Parathyroid adenoma (tissue), 2 donors: ENCODE measurements around the gene GALNT11.

ENCODE experiments used
- H2AFZ ChIP-seq: fragments of 300-600 bp; sonication (generic); one replicate; pipeline ENCODE4 v1.7.0; 2017; ENCODE audit warnings: antibody characterized with exemption, mild to moderate bottlenecking
- H3K27ac ChIP-seq: fragments of 300-600 bp; sonication (generic); one replicate; pipeline ENCODE4 v1.7.0; 2017
- H3K27me3 ChIP-seq: fragments of 300-600 bp; sonication (generic); one replicate; pipeline ENCODE4 v1.7.0; 2017; ENCODE audit warnings: low read length; ENCODE audit not compliant: control insufficient read depth, insufficient read depth
- H3K36me3 ChIP-seq: fragments of 300-600 bp; sonication (generic); one replicate; pipeline ENCODE4 v1.7.0; 2017; ENCODE audit warnings: low read length; ENCODE audit not compliant: control insufficient read depth, insufficient read depth
- H3K4me1 ChIP-seq: fragments of 300-600 bp; sonication (generic); one replicate; pipeline ENCODE4 v1.7.0; 2017; ENCODE audit warnings: control low read depth
- H3K4me2 ChIP-seq: fragments of 300-600 bp; sonication (generic); one replicate; pipeline ENCODE4 v1.7.0; 2017; ENCODE audit warnings: low read length
- H3K4me3 ChIP-seq: fragments of 300-600 bp; sonication (generic); one replicate; pipeline ENCODE4 v1.7.0; 2017; ENCODE audit warnings: low read depth, low read length
- H3K79me2 ChIP-seq: fragments of 300-600 bp; sonication (generic); one replicate; pipeline ENCODE4 v1.7.0; 2017; ENCODE audit warnings: control low read depth
- H3K9ac ChIP-seq: fragments of 300-600 bp; sonication (generic); one replicate; pipeline ENCODE4 v1.7.0; 2017; ENCODE audit warnings: mild to moderate bottlenecking
- H3K9me3 ChIP-seq: fragments of 300-600 bp; sonication (generic); one replicate; pipeline ENCODE4 v1.7.0; 2017; ENCODE audit warnings: low read length; ENCODE audit not compliant: control insufficient read depth
- TF ChIP-seq, protein P1 (sequence below): fragments of 300-600 bp; sonication (generic); IDR thresholded peaks from one replicate; pipeline ENCODE4 v1.7.0; 2017; ENCODE audit warnings: antibody characterized with exemption, mild to moderate bottlenecking
- donor health status: primary hyperparathyroidism.

GALNT11 gene

GRCh38 chr7:152117356-152117755 lies 91.9 kb downstream of the GALNT11 start:
- H3K9me3 ChIP-seq = no peaks in the 10 kb centered on the region
- H3K27me3 ChIP-seq = no peaks in the 10 kb centered on the region
- H3K9ac ChIP-seq = no peak overlapping the region
- no peak overlapping the region for H3K4me3 ChIP-seq
- H2AFZ ChIP-seq = no peak overlapping the region
- TF ChIP-seq, protein P1, sequence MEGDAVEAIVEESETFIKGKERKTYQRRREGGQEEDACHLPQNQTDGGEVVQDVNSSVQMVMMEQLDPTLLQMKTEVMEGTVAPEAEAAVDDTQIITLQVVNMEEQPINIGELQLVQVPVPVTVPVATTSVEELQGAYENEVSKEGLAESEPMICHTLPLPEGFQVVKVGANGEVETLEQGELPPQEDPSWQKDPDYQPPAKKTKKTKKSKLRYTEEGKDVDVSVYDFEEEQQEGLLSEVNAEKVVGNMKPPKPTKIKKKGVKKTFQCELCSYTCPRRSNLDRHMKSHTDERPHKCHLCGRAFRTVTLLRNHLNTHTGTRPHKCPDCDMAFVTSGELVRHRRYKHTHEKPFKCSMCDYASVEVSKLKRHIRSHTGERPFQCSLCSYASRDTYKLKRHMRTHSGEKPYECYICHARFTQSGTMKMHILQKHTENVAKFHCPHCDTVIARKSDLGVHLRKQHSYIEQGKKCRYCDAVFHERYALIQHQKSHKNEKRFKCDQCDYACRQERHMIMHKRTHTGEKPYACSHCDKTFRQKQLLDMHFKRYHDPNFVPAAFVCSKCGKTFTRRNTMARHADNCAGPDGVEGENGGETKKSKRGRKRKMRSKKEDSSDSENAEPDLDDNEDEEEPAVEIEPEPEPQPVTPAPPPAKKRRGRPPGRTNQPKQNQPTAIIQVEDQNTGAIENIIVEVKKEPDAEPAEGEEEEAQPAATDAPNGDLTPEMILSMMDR = no peak
- no peaks in the 10 kb centered on the region for H3K36me3 ChIP-seq
- no peaks in the 10 kb centered on the region for H3K79me2 ChIP-seq
- H3K4me1 ChIP-seq = no peaks in the 10 kb centered on the region
- no peak overlapping the region for H3K4me2 ChIP-seq
- no peak overlapping the region for H3K27ac ChIP-seq

DNA sequence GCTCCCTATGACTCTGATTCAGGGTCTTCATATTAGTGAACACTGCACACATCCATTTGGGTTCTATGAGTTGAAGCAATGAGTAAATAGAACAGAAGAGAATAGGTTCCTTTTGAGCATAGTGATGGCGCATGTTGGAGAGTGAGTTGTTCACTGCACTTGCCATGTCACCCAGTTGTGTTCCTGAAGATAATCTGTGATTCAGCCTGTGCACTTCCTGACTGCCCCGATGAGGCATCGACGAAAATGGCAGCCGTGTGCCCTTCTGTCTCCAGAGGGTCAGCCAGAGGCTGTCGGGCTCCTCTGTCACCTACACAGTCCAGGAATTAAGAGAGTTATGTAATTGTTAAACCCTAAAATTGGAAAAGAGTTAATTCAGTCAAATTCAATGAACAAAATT lies 94.7 kb downstream of the GALNT11 start:
- H3K4me3 ChIP-seq = no peak overlapping the region
- H3K4me2 ChIP-seq = no peak overlapping the region
- H2AFZ ChIP-seq = no peak overlapping the region
- H3K27me3 ChIP-seq = no peaks in the 10 kb centered on the region
- H3K9ac ChIP-seq = no peak overlapping the region
- TF ChIP-seq, protein P1 = no peak
- no peaks in the 10 kb centered on the region for H3K36me3 ChIP-seq
- no peaks in the 10 kb centered on the region for H3K79me2 ChIP-seq
- H3K9me3 ChIP-seq = no peaks in the 10 kb centered on the region
- H3K4me1 ChIP-seq = no peaks in the 10 kb centered on the region
- H3K27ac ChIP-seq = no peak overlapping the region

DNA sequence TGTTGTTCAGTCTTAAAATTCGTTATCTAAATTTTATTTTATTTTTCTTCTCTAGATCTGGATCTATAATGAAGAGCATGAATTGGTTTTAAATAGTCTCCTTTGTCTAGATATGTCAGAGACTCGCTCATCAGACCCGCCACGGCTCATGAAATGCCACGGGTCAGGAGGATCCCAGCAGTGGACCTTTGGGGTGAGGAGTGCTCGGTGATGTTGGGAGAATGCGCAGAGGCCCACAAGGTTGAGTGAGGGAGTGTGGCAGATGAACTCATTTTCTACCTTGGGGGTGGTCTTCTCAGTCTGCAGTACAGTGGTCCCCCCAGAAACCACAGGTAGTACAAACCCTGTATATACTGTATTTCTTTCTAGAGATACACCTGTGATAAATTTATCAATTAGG lies 95.3 kb downstream of the GALNT11 start:
- Histone ChIP-seq H3K9me3 (no peaks in the 10 kb centered on the region), H3K27ac (no peak overlapping the region), H3K36me3 (no peaks in the 10 kb centered on the region), H3K27me3 (no peaks in the 10 kb centered on the region), H3K4me2 (no peak overlapping the region), H3K4me3 (no peak overlapping the region), H2AFZ (no peak overlapping the region), H3K9ac (no peak overlapping the region), H3K79me2 (no peaks in the 10 kb centered on the region), H3K4me1 (no peaks in the 10 kb centered on the region)
- TF ChIP-seq, protein P1 = no peak

GRCh38 chr7:152121432-152121831 lies 96.0 kb downstream of the GALNT11 start:
- no peaks in the 10 kb centered on the region for H3K36me3 ChIP-seq
- no peaks in the 10 kb centered on the region for H3K4me1 ChIP-seq
- no peaks in the 10 kb centered on the region for H3K9me3 ChIP-seq
- H3K9ac ChIP-seq = no peak overlapping the region
- H3K4me3 ChIP-seq = no peak overlapping the region
- no peak overlapping the region for H3K4me2 ChIP-seq
- no peaks in the 10 kb centered on the region for H3K79me2 ChIP-seq
- TF ChIP-seq, protein P1 = no peak
- no peak overlapping the region for H2AFZ ChIP-seq
- no peaks in the 10 kb centered on the region for H3K27me3 ChIP-seq
- H3K27ac ChIP-seq = no peak overlapping the region

GRCh38 chr7:152122540-152122939 lies 97.1 kb downstream of the GALNT11 start:
- no peaks in the 10 kb centered on the region for H3K36me3 ChIP-seq
- H3K9ac ChIP-seq = no peak overlapping the region

More at GRCh38 chr7:152122540-152122939, 97.1 kb downstream of the GALNT11 start:
- Histone ChIP-seq H3K27me3 (no peaks in the 10 kb centered on the region), H2AFZ (no peak overlapping the region), H3K4me2 (no peak overlapping the region), H3K4me3 (no peak overlapping the region), H3K27ac (no peak overlapping the region), H3K4me1 (no peaks in the 10 kb centered on the region), H3K79me2 (no peaks in the 10 kb centered on the region), H3K9me3 (no peaks in the 10 kb centered on the region)
- TF ChIP-seq, protein P1 = no peak
